Measurements from ENCODE around the gene TMEM18. TPM values are rescaled to one million over a fixed set of nuclear protein-coding genes. Genes with fewer than 3 reads are reported as not detected.

The TMEM18 gene
- total RNA-seq, 1 experiment from 2014 or later: 33.5 TPM

DNA sequence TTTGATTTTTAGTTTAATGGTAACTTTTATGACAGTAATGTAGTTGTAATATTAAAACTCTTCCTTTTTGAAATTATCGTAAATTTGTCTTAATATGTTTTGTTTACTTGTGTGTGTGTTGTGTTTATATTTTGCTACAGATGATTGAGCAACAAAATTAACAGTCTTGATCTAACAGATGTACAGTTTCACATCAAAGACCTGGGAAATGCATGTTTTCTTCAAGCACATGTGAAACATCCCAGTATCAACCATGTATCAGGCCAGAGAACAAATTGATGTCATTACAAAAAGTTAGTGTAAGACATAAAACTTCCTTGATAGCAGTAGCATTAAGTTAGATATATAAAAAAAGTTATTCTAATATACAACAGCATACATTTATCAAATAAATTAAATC, 45.5 kb downstream of the TMEM18 start (continued):
- TF ChIP-seq SIN3A (IDR thresholded peaks at IDR 0.05; ENCODE audit: low read depth): no peak
- TF ChIP-seq ELF1 (IDR thresholded peaks at IDR 0.05; ENCODE audit: borderline replicate concordance, low read depth): no peak

DNA sequence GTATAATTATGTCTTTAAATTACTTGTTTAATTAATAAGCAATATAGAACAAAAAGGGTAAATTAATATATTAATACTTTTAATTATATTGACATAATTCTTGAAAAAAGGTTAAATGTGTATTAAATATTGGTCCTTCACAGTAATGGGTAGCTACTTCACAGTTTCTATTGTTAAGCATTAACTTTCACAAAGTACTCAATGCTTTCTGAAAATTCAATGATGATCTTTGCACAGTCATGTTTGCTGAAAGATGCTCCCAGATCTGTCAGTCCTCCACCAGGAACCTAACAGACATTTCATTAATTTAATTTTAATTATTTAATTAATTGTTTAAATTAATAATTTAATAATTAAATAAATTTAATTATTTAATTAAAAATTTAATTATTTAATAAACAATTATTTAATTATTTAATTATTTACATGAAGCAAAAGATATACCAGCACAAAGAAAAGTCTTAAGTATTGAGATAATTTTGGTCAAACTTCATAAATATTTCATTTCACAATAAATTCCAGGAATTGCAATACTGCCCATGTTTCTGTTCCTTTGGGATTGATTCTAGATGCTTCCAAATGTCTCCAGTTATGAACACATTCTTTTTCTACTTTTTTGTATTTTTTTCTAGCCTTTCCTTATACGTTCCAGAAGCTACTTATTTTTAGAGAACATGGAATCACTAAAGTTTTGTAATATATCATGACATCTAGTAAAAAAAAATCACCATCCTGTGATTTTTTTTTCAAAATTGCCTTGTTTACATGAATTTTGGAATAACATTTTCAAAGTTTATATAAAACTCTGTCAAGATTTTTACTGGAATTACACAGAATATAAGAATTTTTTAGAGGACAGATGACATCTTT, 46.5 kb downstream of the TMEM18 start:
- ATAC-seq: no peak
- no peak overlapping the region for H3K4me2 ChIP-seq (ENCODE audit: low read length)
- no peaks in the 10 kb centered on the region for H3K79me2 ChIP-seq (ENCODE audit: insufficient read depth, low read length)
- ChIA-PET POLR2A (no interaction called here), RAD21 (ENCODE audit: low non-redundant PET in 1 of 2, low total read pairs in 2 of 2, uncharacterized antibody in 2 of 2, unreplicated experiment in 2 of 2) (no interaction called here), CTCF (no interaction called here)
- no peak overlapping the region for H3K4me3 ChIP-seq (replicated peaks in 1 of 2; ENCODE audit: low read depth in 1 of 2, low read length in 2 of 2)
- intact Hi-C loops (cut with micrococcal nuclease): no loop called here
- no peaks in the 10 kb centered on the region for H3K9me3 ChIP-seq (ENCODE audit: control insufficient read depth in 1 of 2, insufficient read depth in 1 of 2, low read depth in 1 of 2, low read length in 2 of 2)
- TF ChIP-seq RAD21 (IDR thresholded peaks at IDR 0.05; ENCODE audit: low read depth): no peak
- TF ChIP-seq, protein P1, sequence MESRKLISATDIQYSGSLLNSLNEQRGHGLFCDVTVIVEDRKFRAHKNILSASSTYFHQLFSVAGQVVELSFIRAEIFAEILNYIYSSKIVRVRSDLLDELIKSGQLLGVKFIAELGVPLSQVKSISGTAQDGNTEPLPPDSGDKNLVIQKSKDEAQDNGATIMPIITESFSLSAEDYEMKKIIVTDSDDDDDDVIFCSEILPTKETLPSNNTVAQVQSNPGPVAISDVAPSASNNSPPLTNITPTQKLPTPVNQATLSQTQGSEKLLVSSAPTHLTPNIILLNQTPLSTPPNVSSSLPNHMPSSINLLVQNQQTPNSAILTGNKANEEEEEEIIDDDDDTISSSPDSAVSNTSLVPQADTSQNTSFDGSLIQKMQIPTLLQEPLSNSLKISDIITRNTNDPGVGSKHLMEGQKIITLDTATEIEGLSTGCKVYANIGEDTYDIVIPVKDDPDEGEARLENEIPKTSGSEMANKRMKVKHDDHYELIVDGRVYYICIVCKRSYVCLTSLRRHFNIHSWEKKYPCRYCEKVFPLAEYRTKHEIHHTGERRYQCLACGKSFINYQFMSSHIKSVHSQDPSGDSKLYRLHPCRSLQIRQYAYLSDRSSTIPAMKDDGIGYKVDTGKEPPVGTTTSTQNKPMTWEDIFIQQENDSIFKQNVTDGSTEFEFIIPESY (IDR thresholded peaks at IDR 0.05; ENCODE audit: extremely low read depth, insufficient replicate concordance, low read length): no peak
- no peak for TF ChIP-seq SP1 (IDR thresholded peaks at IDR 0.05; ENCODE audit: low read depth)
- TF ChIP-seq EGR1 (IDR thresholded peaks at IDR 0.05; ENCODE audit: low read depth): no peak
- TF ChIP-seq, protein P2, sequence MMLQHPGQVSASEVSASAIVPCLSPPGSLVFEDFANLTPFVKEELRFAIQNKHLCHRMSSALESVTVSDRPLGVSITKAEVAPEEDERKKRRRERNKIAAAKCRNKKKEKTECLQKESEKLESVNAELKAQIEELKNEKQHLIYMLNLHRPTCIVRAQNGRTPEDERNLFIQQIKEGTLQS (IDR thresholded peaks at IDR 0.05): no peak
- no peak for TF ChIP-seq POLR2AphosphoS5 (IDR thresholded peaks at IDR 0.05; ENCODE audit: low read depth, low read length)
- TF ChIP-seq SRF (IDR thresholded peaks at IDR 0.05; ENCODE audit: low read depth): no peak
- no peak for TF ChIP-seq YY1 (IDR thresholded peaks at IDR 0.05; ENCODE audit: extremely low read depth, insufficient replicate concordance, low read depth, low read length)
- TF ChIP-seq TCF7L2 (IDR thresholded peaks at IDR 0.05; ENCODE audit: borderline replicate concordance, extremely low read depth, insufficient read depth, insufficient read length): no peak
- TF ChIP-seq EZH2phosphoT487 (IDR thresholded peaks at IDR 0.05; ENCODE audit: borderline replicate concordance): no peak
- TF ChIP-seq FOSL1 (IDR thresholded peaks at IDR 0.05; ENCODE audit: low read depth): no peak
- no peak overlapping the region for H3K9ac ChIP-seq (ENCODE audit: low read length)
- H4K20me1 ChIP-seq (ENCODE audit: insufficient read depth): no peaks in the 10 kb centered on the region
- H3K27me3 ChIP-seq (ENCODE audit: insufficient read depth, low read length): no peaks in the 10 kb centered on the region
- BruUV-seq (replicated peaks): no TSS peak
- H3K9me2 ChIP-seq (ENCODE audit: insufficient read depth): no peaks in the 10 kb centered on the region
- H3K4me1 ChIP-seq (ENCODE audit: control insufficient read depth in 1 of 2, insufficient read depth in 2 of 2, low read length in 2 of 2): peaks cover 0 to 14% of the 10 kb centered on the region in 2 experiments; a peak in 2 of 4 replicates
- H2AFZ ChIP-seq (ENCODE audit: low read depth, low read length, poor library complexity, severe bottlenecking): no peak overlapping the region
- no peak overlapping the region for H3K27ac ChIP-seq (ENCODE audit: low read depth, low read length)
- no peak for DNase-seq (ENCODE audit: low read depth, low spot score)
- no peaks in the 10 kb centered on the region for H3K36me3 ChIP-seq (ENCODE audit: control insufficient read depth in 1 of 2, insufficient read depth in 2 of 2, low read length in 2 of 2)

All from HCT116 (cell line).